B cell (primary cell): Measurements from ENCODE around the gene BMP7. TPM values are rescaled to one million over a fixed set of nuclear protein-coding genes. Genes with fewer than 3 reads are reported as not detected.

Experiments
- ATAC-seq: fragments of 200-7000 bp; cut with Tn5 transposase; one replicate; pipeline ENCODE4 v1.10.0; 2021; ENCODE audit warnings: low read depth, mild to moderate bottlenecking, moderate number of reproducible peaks, moderate library complexity
- CTCF ChIA-PET: fragments of 350-600 bp; sonication (Branson Sonifier 250); formaldehyde crosslinking; loops from one replicate; lab custom pipeline; 2021; ENCODE audit warnings: antibody characterized with exemption, inconsistent platforms; lab: Charles Lee
- POLR2A ChIA-PET: fragments of 350-600 bp; sonication (Branson Sonifier 250); formaldehyde crosslinking; loops from one replicate; lab custom pipeline; 2021; ENCODE audit warnings: antibody characterized with exemption; lab: Charles Lee
- DNase-seq: peaks from one replicate; pipeline ENCODE4 v3.0.0; 2013
- H2AFZ ChIP-seq: 2 replicates; pipeline ENCODE4 v1.6.1; 2012; ENCODE audit warnings: mild to moderate bottlenecking, low read depth, low read length; ENCODE audit not compliant: insufficient read depth, poor library complexity, severe bottlenecking
- H3K27ac ChIP-seq, 2 donors: 1 replicate in 1 of 2; 2 replicates in 1 of 2; pipeline ENCODE4 v1.5.1; 2012 to 2013; ENCODE audit warnings: low read length in 2 of 2, mild to moderate bottlenecking in 2 of 2, moderate library complexity in 1 of 2
- H3K27me3 ChIP-seq, 4 experiments: fragments of 200-600 bp in 1 of 4; sonication (generic) in 1 of 4; replicated peaks in 1 of 4; 1 replicate in 2 of 4; 2 replicates in 2 of 4; pipeline versions ENCODE4 v1.6.1 to v1.7.0; 2013 to 2016; ENCODE audit warnings: low read length in 3 of 4, mild to moderate bottlenecking in 2 of 4, mixed read lengths in 1 of 4, moderate library complexity in 1 of 4; ENCODE audit not compliant: insufficient read depth in 4 of 4, control insufficient read depth in 3 of 4; ENCODE audit errors: control extremely low read depth in 1 of 4
- H3K36me3 ChIP-seq, 2 experiments: replicated peaks in 1 of 2; 1 replicate in 1 of 2; 2 replicates in 1 of 2; pipeline versions ENCODE4 v1.6.1 to v1.7.1; 2013; ENCODE audit warnings: low read length in 1 of 2; ENCODE audit not compliant: insufficient read depth in 2 of 2, control insufficient read depth in 1 of 2; ENCODE audit errors: control extremely low read depth in 1 of 2, extremely low read depth in 1 of 2
- H3K4me1 ChIP-seq, 2 donors: fragments of 200-600 bp in 1 of 2; sonication (generic) in 1 of 2; 1 replicate in 1 of 2; 2 replicates in 1 of 2; pipeline versions ENCODE4 v1.5.1 to v1.6.1; 2013 to 2017; ENCODE audit warnings: low read length in 2 of 2; ENCODE audit not compliant: control insufficient read depth in 2 of 2, insufficient read depth in 2 of 2
- H3K4me2 ChIP-seq: replicated peaks from 2 replicates; pipeline ENCODE3; 2012; ENCODE audit warnings: mild to moderate bottlenecking, low read depth, low read length; ENCODE audit not compliant: poor library complexity, severe bottlenecking
- H3K4me3 ChIP-seq, 5 experiments: fragments of 200-600 bp in 1 of 5; sonication (generic) in 1 of 5; 1 replicate in 3 of 5; 2 replicates in 2 of 5; pipeline versions ENCODE4 v1.5.1 to v1.7.0; 2011 to 2016; ENCODE audit warnings: low read length in 4 of 5, mild to moderate bottlenecking in 4 of 5, low read depth in 2 of 5, control low read depth in 1 of 5, moderate library complexity in 1 of 5; ENCODE audit not compliant: insufficient read depth in 1 of 5; ENCODE audit errors: control extremely low read depth in 1 of 5, extremely low read depth in 1 of 5
- H3K79me2 ChIP-seq: fragments of 200-600 bp; sonication (generic); one replicate; pipeline ENCODE4 v1.6.0; 2016; ENCODE audit warnings: low read length; ENCODE audit not compliant: control insufficient read depth, insufficient read depth
- H3K9ac ChIP-seq: fragments of 200-600 bp; sonication (generic); 2 replicates; pipeline ENCODE4 v1.6.1; 2017; ENCODE audit warnings: mild to moderate bottlenecking, low read length, moderate library complexity
- H3K9me3 ChIP-seq, 3 donors: one replicate each; pipeline versions ENCODE4 v1.6.1 to v1.7.1; 2013; ENCODE audit warnings: low read length in 2 of 3; ENCODE audit not compliant: control insufficient read depth in 2 of 3, insufficient read depth in 1 of 3; ENCODE audit errors: control extremely low read depth in 1 of 3
- H4K20me1 ChIP-seq: 2 replicates; pipeline ENCODE4 v1.6.0; 2012; ENCODE audit warnings: mild to moderate bottlenecking, low read length; ENCODE audit not compliant: insufficient read depth, control insufficient read depth, poor library complexity, severe bottlenecking
- H3K27ac Mint-ChIP-seq: one replicate; pipeline ENCODE4 v1.8.0; 2021; ENCODE audit warnings: mixed read lengths
- H3K27me3 Mint-ChIP-seq: one replicate; pipeline ENCODE4 v1.8.0; 2021; ENCODE audit warnings: mixed read lengths
- H3K4me1 Mint-ChIP-seq: one replicate; pipeline ENCODE4 v1.8.0; 2021; ENCODE audit warnings: mixed read lengths
- H3K4me3 Mint-ChIP-seq: one replicate; pipeline ENCODE4 v1.8.0; 2021; ENCODE audit warnings: mixed read lengths
- H3K9me3 Mint-ChIP-seq: one replicate; pipeline ENCODE4 v1.8.0; 2022; ENCODE audit warnings: mixed read lengths; ENCODE audit not compliant: insufficient read depth
- CTCF ChIP-seq: fragments of 200-600 bp; IDR thresholded peaks from one replicate; pipeline ENCODE4 v1.8.0; 2022; ENCODE audit warnings: antibody characterized with exemption, mild to moderate bottlenecking
- EZH2 ChIP-seq: IDR thresholded peaks from 2 replicates; pipeline ENCODE4 v1.6.1; 2012; ENCODE audit warnings: borderline replicate concordance, low read depth, mild to moderate bottlenecking, moderate library complexity, low read length; ENCODE audit not compliant: insufficient read depth, poor library complexity, severe bottlenecking
- WGBS: methylation state at CpG from one replicate; pipeline ENCODE4 v1.1.5; 2013; ENCODE audit warnings: missing lambda C conversion rate; ENCODE audit not compliant: insufficient coverage; 5-methylcytosine and 5-hydroxymethylcytosine counted together
- intact Hi-C: fragments of 100-400 bp; cut with micrococcal nuclease; formaldehyde crosslinking; loops from one replicate; pipeline ENCODE4 v1.10.0; 2022
- polyA plus RNA-seq: library from polyadenylated mRNA; depleted of rRNA; stranded (reverse); fragments of >200 nt; gene quantifications from 2 replicates; pipeline ENCODE4 v1.2.3, GENCODE V29; 2012
- total RNA-seq, 2 donors: library from RNA; stranded (reverse); fragments of 120-200 nt in 1 of 2; gene quantifications; 1 replicate in 1 of 2; 2 replicates in 1 of 2; pipeline versions ENCODE4 v1.2.3 to v1.2.4, GENCODE V29; 2013 to 2022

Gene BMP7
- total and polyA plus RNA-seq, 2 donors (not counting 1 experiment from before 2014, with no cell fraction given), result not detected

- H3K36me3 ChIP-seq, result no peaks in the 10 kb centered on the region
- H2AFZ ChIP-seq, result no peak overlapping the region
- POLR2A ChIA-PET, result no interaction called here
- no peak overlapping the region for H3K4me2 ChIP-seq
- no peaks in the 10 kb centered on the region for H4K20me1 ChIP-seq
- CTCF ChIA-PET, result no interaction called here
- no peaks in the 10 kb centered on the region for H3K4me1 Mint-ChIP-seq
- TF ChIP-seq EZH2, result no peak
- TF ChIP-seq CTCF, result no peak
- H3K9me3 ChIP-seq, result peaks cover 0 to 15% (median 0%) of the 10 kb centered on the region in 3 donors
- peaks cover 14% of the 10 kb centered on the region for H3K27me3 Mint-ChIP-seq
- no peaks in the 10 kb centered on the region for H3K4me1 ChIP-seq
- peaks cover 2% of the 10 kb centered on the region for H3K9me3 Mint-ChIP-seq
- H3K27ac Mint-ChIP-seq, result no peak overlapping the region
- H3K27me3 ChIP-seq, result peaks cover 0 to 7% (median 0%) of the 10 kb centered on the region in 4 experiments
- no peak overlapping the region for H3K4me3 Mint-ChIP-seq
- ATAC-seq, result no peak
- H3K4me3 ChIP-seq, result no peak overlapping the region
- DNase-seq, result no peak
- no peak overlapping the region for H3K27ac ChIP-seq
- no peak overlapping the region for H3K9ac ChIP-seq
- intact Hi-C loops, result no loop called here
- WGBS, result 97% methylated on average over 9 of the region's 17 CpGs
- no peaks in the 10 kb centered on the region for H3K79me2 ChIP-seq
These were observed 22.8 kb downstream of the BMP7 start for GRCh38 chr20:57243480-57244220.

DNA sequence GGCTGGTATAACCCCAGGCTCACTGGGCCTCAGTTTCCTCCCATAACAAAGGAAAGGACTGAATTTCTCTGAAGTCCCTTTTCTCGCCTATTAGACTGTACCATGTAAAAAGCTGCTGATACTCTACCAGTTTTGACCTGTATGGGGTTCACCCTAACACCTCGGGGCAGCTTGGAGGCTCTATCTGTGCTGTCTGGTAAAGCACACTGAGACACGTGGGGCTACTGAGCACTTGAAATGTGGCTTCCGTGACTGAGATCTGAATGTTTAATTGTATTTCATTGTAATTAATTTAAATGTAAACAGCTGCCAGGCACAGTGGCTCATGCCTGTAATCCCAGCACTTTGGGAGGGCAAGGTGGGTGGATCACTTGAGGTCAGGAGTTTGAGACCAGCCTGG is 24.0 kb downstream of the BMP7 start:
- 100% methylated on average over 2 of the region's 4 CpGs for WGBS
- no peaks in the 10 kb centered on the region for H3K4me1 Mint-ChIP-seq
- H3K9ac ChIP-seq, result no peak overlapping the region
- TF ChIP-seq CTCF, result no peak
- no peak for TF ChIP-seq EZH2
- no peaks in the 10 kb centered on the region for H3K79me2 ChIP-seq
- H4K20me1 ChIP-seq, result no peaks in the 10 kb centered on the region
- peaks cover 8% of the 10 kb centered on the region for H3K27me3 Mint-ChIP-seq
- ATAC-seq (no peak), DNase-seq (no peak)
- no peak overlapping the region for H3K4me3 Mint-ChIP-seq
- no peak overlapping the region for H3K4me3 ChIP-seq
- intact Hi-C loops, result no loop called here
- H3K9me3 ChIP-seq, result peaks cover 0 to 8% (median 0%) of the 10 kb centered on the region in 3 donors
- peaks cover 2% of the 10 kb centered on the region for H3K9me3 Mint-ChIP-seq
- H2AFZ ChIP-seq, result no peak overlapping the region
- no peak overlapping the region for H3K27ac ChIP-seq
- no peak overlapping the region for H3K4me2 ChIP-seq
- no peaks in the 10 kb centered on the region for H3K4me1 ChIP-seq
- peaks cover 0 to 3% (median 0%) of the 10 kb centered on the region in 4 experiments for H3K27me3 ChIP-seq
- ChIA-PET POLR2A (no interaction called here), CTCF (no interaction called here)
- no peak overlapping the region for H3K27ac Mint-ChIP-seq
- H3K36me3 ChIP-seq, result no peaks in the 10 kb centered on the region
